Neural progenitor cell (in vitro differentiated cells): ENCODE results near the gene TMEM204. TPM values are rescaled to one million over a fixed set of nuclear protein-coding genes. Genes with fewer than 3 reads are reported as not detected.

Source experiments
- DNase-seq: peaks from one replicate; pipeline ENCODE4 v3.0.0-alpha.2; 2016; ENCODE audit warnings: low spot score
- H2AFZ ChIP-seq: fragments of 200-600 bp; sonication (generic); replicated peaks from 2 replicates; pipeline ENCODE4 v1.6.1; 2016; ENCODE audit warnings: antibody characterized with exemption
- H3F3A ChIP-seq: fragments of 200-600 bp; sonication (generic); 2 replicates; pipeline ENCODE4 v1.6.1; 2016; ENCODE audit warnings: antibody characterized with exemption, low read depth
- H3K27ac ChIP-seq: fragments of 200-600 bp; sonication (generic); 2 replicates; pipeline ENCODE4 v1.5.1; 2016; ENCODE audit warnings: mild to moderate bottlenecking
- H3K27me3 ChIP-seq: fragments of 200-600 bp; sonication (generic); 2 replicates; pipeline ENCODE4 v1.6.1; 2016; ENCODE audit warnings: mild to moderate bottlenecking, moderate library complexity
- H3K36me3 ChIP-seq: fragments of 200-600 bp; sonication (generic); 2 replicates; pipeline ENCODE4 v1.5.1; 2016
- H3K4me1 ChIP-seq: fragments of 200-600 bp; sonication (generic); 2 replicates; pipeline ENCODE4 v1.6.1; 2016; ENCODE audit warnings: mixed run types
- H3K4me2 ChIP-seq: fragments of 200-600 bp; sonication (generic); 2 replicates; pipeline ENCODE4 v1.6.1; 2016
- H3K4me3 ChIP-seq: fragments of 200-600 bp; sonication (generic); 2 replicates; pipeline ENCODE4 v1.5.1; 2016
- H3K79me2 ChIP-seq: fragments of 200-600 bp; sonication (generic); 2 replicates; pipeline ENCODE4 v1.6.1; 2016; ENCODE audit warnings: low read depth
- H3K9ac ChIP-seq: fragments of 200-600 bp; sonication (generic); 2 replicates; pipeline ENCODE4 v1.6.1; 2016
- H3K9me3 ChIP-seq: fragments of 200-600 bp; sonication (generic); 2 replicates; pipeline ENCODE4 v1.5.1; 2016; ENCODE audit warnings: low read depth
- H4K20me1 ChIP-seq: fragments of 200-600 bp; sonication (generic); 2 replicates; pipeline ENCODE4 v1.6.1; 2016; ENCODE audit warnings: low read depth
- H3K27ac Mint-ChIP-seq: 3 replicates; pipeline ENCODE4 v1.8.0; 2021; ENCODE audit warnings: mixed read lengths
- H3K27me3 Mint-ChIP-seq: 2 replicates; pipeline ENCODE4 v1.8.0; 2022; ENCODE audit warnings: low read depth, mild to moderate bottlenecking, inconsistent platforms, moderate library complexity, mixed read lengths; ENCODE audit not compliant: insufficient read depth
- H3K36me3 Mint-ChIP-seq: 3 replicates; pipeline ENCODE4 v1.8.0; 2021; ENCODE audit warnings: mixed read lengths
- H3K4me1 Mint-ChIP-seq: 3 replicates; pipeline ENCODE4 v1.8.0; 2021; ENCODE audit warnings: mixed read lengths
- H3K4me3 Mint-ChIP-seq: 3 replicates; pipeline ENCODE4 v1.8.0; 2021; ENCODE audit warnings: mild to moderate bottlenecking, moderate library complexity, mixed read lengths
- H3K9me3 Mint-ChIP-seq: 3 replicates; pipeline ENCODE4 v1.8.0; 2020; ENCODE audit warnings: mixed read lengths
- EZH2 ChIP-seq: fragments of 200-600 bp; sonication (generic); IDR thresholded peaks from 2 replicates; pipeline ENCODE4 v1.6.1; 2017; ENCODE audit warnings: antibody characterized with exemption, mild to moderate bottlenecking, moderate library complexity
- EZH2phosphoT487 ChIP-seq: fragments of 200-600 bp; sonication (generic); IDR thresholded peaks from 2 replicates; pipeline ENCODE4 v1.6.1; 2017; ENCODE audit warnings: antibody characterized with exemption
- total RNA-seq: library from RNA; depleted of rRNA; stranded (reverse); fragments of >200 nt; gene quantifications from 2 replicates; pipeline ENCODE4 v1.2.3, GENCODE V29; 2015; ENCODE audit warnings: low replicate concordance
- TF ChIP-seq, protein P1 (sequence below): fragments of 200-600 bp; sonication (generic); IDR thresholded peaks from 2 replicates; pipeline ENCODE4 v1.5.1; 2017; ENCODE audit warnings: antibody characterized with exemption, mild to moderate bottlenecking

Gene TMEM204
- total RNA-seq, 1 donor from 2014 or later = not detected

DNA sequence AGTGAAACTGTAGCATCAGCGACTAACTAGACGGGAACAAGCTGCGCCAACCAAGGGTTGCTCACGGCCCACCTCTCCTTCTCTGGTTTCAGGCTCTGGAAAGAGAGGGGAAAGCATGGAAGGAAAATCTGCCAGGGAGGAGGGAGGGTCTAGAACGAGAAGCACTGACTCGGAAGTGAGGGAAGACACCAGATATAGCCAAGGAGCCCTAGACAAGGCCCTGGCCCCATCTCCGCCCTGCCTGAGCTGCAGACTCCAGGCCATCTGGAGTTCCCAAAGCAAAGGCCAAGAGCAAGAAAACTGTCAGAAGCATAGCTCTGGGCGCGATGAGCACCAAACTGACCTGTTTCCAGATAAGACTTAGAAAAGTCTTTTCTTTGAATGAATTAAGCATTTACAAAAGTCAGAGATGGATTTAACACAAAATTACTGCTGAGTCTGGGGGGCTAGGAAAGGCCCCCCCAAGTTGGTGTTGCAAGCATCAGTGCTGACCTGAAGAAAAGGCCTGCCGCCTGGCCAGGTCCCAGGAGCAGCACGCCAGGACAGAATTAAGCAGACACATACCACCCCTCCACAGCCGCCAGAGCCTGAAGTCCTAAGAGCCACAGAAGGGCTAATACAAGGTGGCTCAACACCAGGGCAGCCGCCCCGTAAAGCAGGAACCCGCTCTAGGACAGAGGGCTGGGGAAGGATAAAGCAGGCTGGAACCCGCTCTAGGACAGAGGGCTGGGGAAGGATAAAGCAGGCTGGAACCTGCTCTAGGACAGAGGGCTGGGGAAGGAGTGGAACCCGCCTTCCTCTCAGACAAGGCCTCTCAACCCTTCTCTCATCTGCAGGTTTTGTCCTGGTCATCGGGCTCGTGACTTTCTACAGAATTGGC lies 20.7 kb downstream of the TMEM204 start:
- Histone ChIP-seq H2AFZ (no peak overlapping the region), H3K4me3 (no peak overlapping the region), H3K27ac (no peak overlapping the region), H3K27me3 (no peaks in the 10 kb centered on the region), H3F3A (no peaks in the 10 kb centered on the region), H3K9me3 (no peaks in the 10 kb centered on the region), H4K20me1 (no peaks in the 10 kb centered on the region), H3K79me2 (no peaks in the 10 kb centered on the region), H3K36me3 (no peaks in the 10 kb centered on the region), H3K9ac (no peak overlapping the region), H3K4me2 (no peak overlapping the region), H3K4me1 (no peaks in the 10 kb centered on the region)
- no peak for DNase-seq
- Mint-ChIP-seq H3K27ac (no peak overlapping the region), H3K4me1 (no peaks in the 10 kb centered on the region), H3K4me3 (no peak overlapping the region), H3K9me3 (no peaks in the 10 kb centered on the region), H3K36me3 (peaks cover 15% of the 10 kb centered on the region), H3K27me3 (peaks cover 5% of the 10 kb centered on the region)
- TF ChIP-seq EZH2 (no peak), EZH2phosphoT487 (no peak)
- TF ChIP-seq, protein P1, sequence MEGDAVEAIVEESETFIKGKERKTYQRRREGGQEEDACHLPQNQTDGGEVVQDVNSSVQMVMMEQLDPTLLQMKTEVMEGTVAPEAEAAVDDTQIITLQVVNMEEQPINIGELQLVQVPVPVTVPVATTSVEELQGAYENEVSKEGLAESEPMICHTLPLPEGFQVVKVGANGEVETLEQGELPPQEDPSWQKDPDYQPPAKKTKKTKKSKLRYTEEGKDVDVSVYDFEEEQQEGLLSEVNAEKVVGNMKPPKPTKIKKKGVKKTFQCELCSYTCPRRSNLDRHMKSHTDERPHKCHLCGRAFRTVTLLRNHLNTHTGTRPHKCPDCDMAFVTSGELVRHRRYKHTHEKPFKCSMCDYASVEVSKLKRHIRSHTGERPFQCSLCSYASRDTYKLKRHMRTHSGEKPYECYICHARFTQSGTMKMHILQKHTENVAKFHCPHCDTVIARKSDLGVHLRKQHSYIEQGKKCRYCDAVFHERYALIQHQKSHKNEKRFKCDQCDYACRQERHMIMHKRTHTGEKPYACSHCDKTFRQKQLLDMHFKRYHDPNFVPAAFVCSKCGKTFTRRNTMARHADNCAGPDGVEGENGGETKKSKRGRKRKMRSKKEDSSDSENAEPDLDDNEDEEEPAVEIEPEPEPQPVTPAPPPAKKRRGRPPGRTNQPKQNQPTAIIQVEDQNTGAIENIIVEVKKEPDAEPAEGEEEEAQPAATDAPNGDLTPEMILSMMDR = no peak

DNA sequence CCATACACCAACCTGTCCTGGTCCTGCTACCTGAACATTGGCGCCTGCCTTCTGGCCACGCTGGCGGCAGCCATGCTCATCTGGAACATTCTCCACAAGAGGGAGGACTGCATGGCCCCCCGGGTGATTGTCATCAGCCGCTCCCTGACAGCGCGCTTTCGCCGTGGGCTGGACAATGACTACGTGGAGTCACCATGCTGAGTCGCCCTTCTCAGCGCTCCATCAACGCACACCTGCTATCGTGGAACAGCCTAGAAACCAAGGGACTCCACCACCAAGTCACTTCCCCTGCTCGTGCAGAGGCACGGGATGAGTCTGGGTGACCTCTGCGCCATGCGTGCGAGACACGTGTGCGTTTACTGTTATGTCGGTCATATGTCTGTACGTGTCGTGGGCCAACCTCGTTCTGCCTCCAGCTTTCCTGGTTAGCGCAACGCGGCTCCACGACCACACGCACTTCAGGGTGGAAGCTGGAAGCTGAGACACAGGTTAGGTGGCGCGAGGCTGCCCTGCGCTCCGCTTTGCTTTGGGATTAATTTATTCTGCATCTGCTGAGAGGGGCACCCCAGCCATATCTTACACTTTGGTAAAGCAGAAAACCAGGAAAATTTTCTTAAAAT lies 21.5 kb downstream of the TMEM204 start:
- no peak overlapping the region for H3K9ac ChIP-seq
- H3K27me3 ChIP-seq = no peaks in the 10 kb centered on the region
- no peaks in the 10 kb centered on the region for H4K20me1 ChIP-seq
- peaks cover 18% of the 10 kb centered on the region for H3K36me3 Mint-ChIP-seq
- H3K27ac ChIP-seq = no peak overlapping the region
- TF ChIP-seq, protein P1 = no peak
- no peak for TF ChIP-seq EZH2phosphoT487
- TF ChIP-seq EZH2 = no peak
- no peaks in the 10 kb centered on the region for H3K9me3 ChIP-seq
- DNase-seq = no peak
- H3K36me3 ChIP-seq = no peaks in the 10 kb centered on the region
- no peaks in the 10 kb centered on the region for H3K79me2 ChIP-seq
- peaks cover 5% of the 10 kb centered on the region for H3K27me3 Mint-ChIP-seq
- H3K4me1 ChIP-seq = no peaks in the 10 kb centered on the region
- H3K4me2 ChIP-seq = no peak overlapping the region
- no peak overlapping the region for H3K27ac Mint-ChIP-seq
- H2AFZ ChIP-seq = no peak overlapping the region
- no peak overlapping the region for H3K4me3 ChIP-seq
- H3K4me1 Mint-ChIP-seq = no peaks in the 10 kb centered on the region
- no peak overlapping the region for H3K4me3 Mint-ChIP-seq
- no peaks in the 10 kb centered on the region for H3F3A ChIP-seq
- no peaks in the 10 kb centered on the region for H3K9me3 Mint-ChIP-seq

DNA sequence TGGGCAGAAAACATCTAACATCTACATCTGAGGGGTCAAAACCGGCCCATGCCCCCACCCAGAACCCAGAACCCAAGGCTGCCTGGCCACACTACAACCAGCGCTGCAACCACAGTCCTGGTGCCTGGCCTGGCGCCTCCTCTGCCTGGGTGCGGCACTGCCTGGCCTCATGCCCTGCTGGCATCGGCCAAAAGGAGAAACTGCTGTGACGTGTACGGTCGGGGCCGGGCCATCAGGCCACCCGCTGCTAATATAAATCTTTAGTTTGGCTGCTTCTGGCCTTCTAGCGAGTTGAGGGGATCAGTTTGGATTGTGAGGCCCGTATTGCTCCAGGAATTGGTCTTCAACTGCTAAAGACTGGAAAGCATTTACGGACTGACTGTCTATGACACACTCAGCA lies 22.8 kb downstream of the TMEM204 start:
- no peak overlapping the region for H3K9ac ChIP-seq
- H3K9me3 Mint-ChIP-seq = no peaks in the 10 kb centered on the region
- H3K4me1 Mint-ChIP-seq = no peaks in the 10 kb centered on the region
- H3F3A ChIP-seq = no peaks in the 10 kb centered on the region
- H3K27ac Mint-ChIP-seq = no peak overlapping the region
- no peak for TF ChIP-seq EZH2
- TF ChIP-seq, protein P1 = no peak
- TF ChIP-seq EZH2phosphoT487 = no peak
- H3K4me1 ChIP-seq = no peaks in the 10 kb centered on the region
- no peaks in the 10 kb centered on the region for H3K9me3 ChIP-seq
- H3K36me3 ChIP-seq = no peaks in the 10 kb centered on the region
- H3K27ac ChIP-seq = no peak overlapping the region
- no peaks in the 10 kb centered on the region for H3K27me3 ChIP-seq
- no peaks in the 10 kb centered on the region for H3K79me2 ChIP-seq
- no peak overlapping the region for H2AFZ ChIP-seq
- H3K4me3 Mint-ChIP-seq = no peak overlapping the region
- H3K27me3 Mint-ChIP-seq = peaks cover 7% of the 10 kb centered on the region
- peaks cover 20% of the 10 kb centered on the region for H3K36me3 Mint-ChIP-seq
- no peak overlapping the region for H3K4me3 ChIP-seq
- H4K20me1 ChIP-seq = no peaks in the 10 kb centered on the region
- H3K4me2 ChIP-seq = no peak overlapping the region
- DNase-seq = no peak
